Measurements from ENCODE around the gene SAPCD1.

- TF ChIP-seq CTCF (IDR thresholded peaks at IDR 0.05; ENCODE audit: low read depth, low read length, missing input control) (no peak), GABPA (IDR thresholded peaks at IDR 0.05 in 1 of 2, conservative IDR thresholded peaks at IDR 0.05 in 1 of 2) (no peak), YY1 (IDR thresholded peaks at IDR 0.05) (no peak)
These were observed 18.0 kb upstream of the SAPCD1 start for GRCh38 chr6:31744422-31744821.
